Fibroblast of skin of left quadriceps (primary cell): Measurements from ENCODE around the gene ACAD9.
"Not testable (repeated sequence)": the region's sequence is repeated elsewhere in the genome, so short reads cannot be mapped to it uniquely, and the experiment has no call there.

ENCODE experiments used
- DNase-seq, 2 experiments: peaks; one replicate each; pipeline ENCODE4 v3.0.0-alpha.2; 2013; ENCODE audit warnings: low read depth in 2 of 2

The ACAD9 gene

GRCh38 chr3:128879125-128879969 is at the start of gene ACAD9:
TSS of gene ACAD9 (plus strand) at chr3:128879620. CDS start at chr3:128879692, 72 bp downstream.
- DNase-seq = peak; percentile 95

GRCh38 chr3:128829925-128830625 is 49.3 kb upstream of the ACAD9 start:
- DNase-seq = not testable (repeated sequence)

- not testable (repeated sequence) for DNase-seq
Measured at GRCh38 chr3:128830762-128831161, 48.7 kb upstream of the ACAD9 start.

GRCh38 chr3:128832979-128833378 is 46.4 kb upstream of the ACAD9 start:
- not testable (repeated sequence) for DNase-seq

- DNase-seq = no peak
Measured at GRCh38 chr3:128835096-128835495, 44.3 kb upstream of the ACAD9 start.

- DNase-seq = no peak
Measured at GRCh38 chr3:128841926-128842920, 37.2 kb upstream of the ACAD9 start.

GRCh38 chr3:128844502-128844901 is 34.9 kb upstream of the ACAD9 start:
- DNase-seq = no peak

GRCh38 chr3:128845119-128845777 is 34.2 kb upstream of the ACAD9 start:
- DNase-seq = no peak

- DNase-seq = peak; percentile 23 to 25
Measured at GRCh38 chr3:128845778-128846485, 33.5 kb upstream of the ACAD9 start.

GRCh38 chr3:128846486-128846891 is 32.9 kb upstream of the ACAD9 start:
- no peak for DNase-seq

GRCh38 chr3:128847666-128848370 is 31.6 kb upstream of the ACAD9 start:
- DNase-seq = no peak

- no peak for DNase-seq
Measured at GRCh38 chr3:128848936-128849335, 30.5 kb upstream of the ACAD9 start.

- DNase-seq = no peak
Measured at GRCh38 chr3:128849911-128850455, 29.4 kb upstream of the ACAD9 start.

GRCh38 chr3:128850544-128850943 is 28.9 kb upstream of the ACAD9 start:
- no peak for DNase-seq

- no peak for DNase-seq
Measured at GRCh38 chr3:128851601-128852000, 27.8 kb upstream of the ACAD9 start.

- DNase-seq = no peak
Measured at GRCh38 chr3:128853826-128854225, 25.6 kb upstream of the ACAD9 start.

- DNase-seq = no peak
Measured at GRCh38 chr3:128854475-128854874, 24.9 kb upstream of the ACAD9 start.

GRCh38 chr3:128855569-128855968 is 23.9 kb upstream of the ACAD9 start:
- DNase-seq = no peak

GRCh38 chr3:128858167-128858566 is 21.3 kb upstream of the ACAD9 start:
- no peak for DNase-seq

GRCh38 chr3:128859630-128860029 is 19.8 kb upstream of the ACAD9 start:
- DNase-seq = no peak
